ENCODE results near the gene ABCB11.
"Not testable (repeated sequence)": the region's sequence is repeated elsewhere in the genome, so short reads cannot be mapped to it uniquely, and the experiment has no call there.

DNA sequence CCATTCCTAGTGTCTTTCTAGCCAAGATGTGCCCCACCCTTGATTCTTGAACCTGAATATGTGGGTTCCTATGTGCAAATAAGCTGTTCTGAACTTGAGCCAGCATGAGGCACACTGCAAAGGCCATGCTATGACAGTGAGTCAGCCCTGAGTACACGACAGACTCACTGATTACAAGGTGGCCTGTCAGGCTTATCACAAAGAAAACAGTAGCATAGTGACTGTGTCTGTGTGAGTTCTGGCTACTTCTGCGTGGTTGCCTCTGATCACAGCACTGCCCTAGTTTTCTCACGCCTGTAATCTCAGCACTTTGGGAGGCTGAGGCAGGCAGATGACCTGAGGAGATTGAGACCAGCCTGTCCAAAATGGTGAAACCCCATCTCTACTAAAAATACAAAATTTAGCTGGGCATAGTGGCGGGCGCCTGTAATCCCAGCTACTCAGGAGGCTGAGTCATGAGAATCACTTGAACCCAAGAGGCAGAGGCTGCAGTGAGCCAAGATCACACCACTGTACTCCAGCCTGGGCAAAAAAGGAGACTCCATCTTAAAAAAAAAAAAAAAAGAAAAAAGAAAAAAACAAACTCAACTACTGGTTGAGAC is 18.8 kb downstream of the ABCB11 start:
- TF ChIP-seq, protein P1, sequence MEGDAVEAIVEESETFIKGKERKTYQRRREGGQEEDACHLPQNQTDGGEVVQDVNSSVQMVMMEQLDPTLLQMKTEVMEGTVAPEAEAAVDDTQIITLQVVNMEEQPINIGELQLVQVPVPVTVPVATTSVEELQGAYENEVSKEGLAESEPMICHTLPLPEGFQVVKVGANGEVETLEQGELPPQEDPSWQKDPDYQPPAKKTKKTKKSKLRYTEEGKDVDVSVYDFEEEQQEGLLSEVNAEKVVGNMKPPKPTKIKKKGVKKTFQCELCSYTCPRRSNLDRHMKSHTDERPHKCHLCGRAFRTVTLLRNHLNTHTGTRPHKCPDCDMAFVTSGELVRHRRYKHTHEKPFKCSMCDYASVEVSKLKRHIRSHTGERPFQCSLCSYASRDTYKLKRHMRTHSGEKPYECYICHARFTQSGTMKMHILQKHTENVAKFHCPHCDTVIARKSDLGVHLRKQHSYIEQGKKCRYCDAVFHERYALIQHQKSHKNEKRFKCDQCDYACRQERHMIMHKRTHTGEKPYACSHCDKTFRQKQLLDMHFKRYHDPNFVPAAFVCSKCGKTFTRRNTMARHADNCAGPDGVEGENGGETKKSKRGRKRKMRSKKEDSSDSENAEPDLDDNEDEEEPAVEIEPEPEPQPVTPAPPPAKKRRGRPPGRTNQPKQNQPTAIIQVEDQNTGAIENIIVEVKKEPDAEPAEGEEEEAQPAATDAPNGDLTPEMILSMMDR (IDR thresholded peaks at IDR 0.05): not testable (repeated sequence)
- TF ChIP-seq EZH2 (IDR thresholded peaks at IDR 0.05; ENCODE audit: borderline replicate concordance, insufficient read depth, low read depth, low read length, poor library complexity, severe bottlenecking): not testable (repeated sequence)
